ENCODE results near the gene PCSK5.

PCSK5 gene

GRCh38 chr9:76203373-76203772, 312.9 kb downstream of the PCSK5 start:
- DNase-seq = no peak

DNA sequence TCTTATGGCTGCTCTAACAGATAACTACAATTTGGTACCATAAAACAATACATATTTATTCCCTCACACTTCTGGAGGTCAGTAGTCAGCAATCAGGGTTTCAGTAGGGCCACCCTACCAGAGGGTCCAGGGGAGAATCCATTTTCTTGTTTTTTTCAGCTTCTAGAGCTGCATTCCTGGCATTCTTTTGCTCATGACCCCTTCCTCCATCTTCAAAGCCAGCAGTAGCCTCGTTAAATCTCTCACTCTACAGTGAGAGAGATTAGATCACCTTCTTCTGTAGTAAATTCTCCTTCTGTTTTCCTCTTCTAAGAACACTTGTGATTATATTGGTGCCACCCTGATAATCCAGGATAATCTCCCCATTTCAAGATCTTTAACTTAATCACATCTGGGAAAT, 316.3 kb downstream of the PCSK5 start:
- no peak for DNase-seq

GRCh38 chr9:76213751-76214150, 323.3 kb downstream of the PCSK5 start:
- DNase-seq = no peak

DNA sequence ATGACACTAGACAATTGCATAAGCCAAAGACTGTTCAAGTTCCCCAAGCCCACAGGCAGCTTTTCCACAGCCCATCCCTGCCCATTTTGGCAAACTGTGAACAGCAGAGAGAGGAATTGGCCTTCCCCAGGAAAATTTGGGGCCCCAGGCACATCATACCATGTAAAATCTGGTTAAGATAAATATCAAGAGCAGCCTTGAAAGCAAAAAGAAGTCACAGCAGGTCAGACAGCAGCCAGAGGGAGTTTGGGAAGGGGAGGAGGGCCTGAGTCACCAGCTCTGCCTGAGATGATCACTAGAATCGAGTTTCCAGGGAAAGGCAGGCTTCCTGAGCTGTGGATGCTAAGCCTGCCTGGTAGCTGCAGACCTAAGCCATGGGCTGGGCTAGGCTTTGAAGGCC, 324.6 kb downstream of the PCSK5 start:
- DNase-seq = no peak

GRCh38 chr9:76216161-76216649, 325.7 kb downstream of the PCSK5 start:
- no peak for DNase-seq

GRCh38 chr9:76218117-76218885, 327.8 kb downstream of the PCSK5 start:
- DNase-seq = no peak

- DNase-seq = no peak
Observed at GRCh38 chr9:76218886-76219445, 328.5 kb downstream of the PCSK5 start.

GRCh38 chr9:76219560-76220151, 329.2 kb downstream of the PCSK5 start:
- DNase-seq = no peak

GRCh38 chr9:76221423-76221822, 330.9 kb downstream of the PCSK5 start:
- DNase-seq = no peak

GRCh38 chr9:76223749-76224340, 333.4 kb downstream of the PCSK5 start:
- no peak for DNase-seq

GRCh38 chr9:76227156-76227555, 336.7 kb downstream of the PCSK5 start:
- no peak for DNase-seq

DNA sequence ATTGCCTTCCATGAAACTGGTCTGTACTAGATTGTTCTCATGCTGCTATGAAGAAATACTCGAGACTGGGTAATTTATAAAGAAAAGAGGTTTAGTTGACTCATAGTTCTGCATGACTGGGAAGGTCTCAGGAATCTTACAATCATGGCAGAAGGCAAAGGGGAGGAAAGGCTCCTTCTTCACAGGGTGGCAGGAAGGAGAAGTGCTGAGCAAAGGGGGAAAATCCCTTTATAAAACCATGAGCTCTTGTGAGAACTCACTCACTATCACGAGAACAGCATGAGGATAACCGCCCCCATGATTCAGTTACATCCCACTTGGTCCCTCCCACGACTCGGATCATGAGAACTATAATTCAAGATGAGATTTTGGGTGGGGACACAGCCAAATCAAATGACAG, 340.5 kb downstream of the PCSK5 start:
- no peak for DNase-seq

DNA sequence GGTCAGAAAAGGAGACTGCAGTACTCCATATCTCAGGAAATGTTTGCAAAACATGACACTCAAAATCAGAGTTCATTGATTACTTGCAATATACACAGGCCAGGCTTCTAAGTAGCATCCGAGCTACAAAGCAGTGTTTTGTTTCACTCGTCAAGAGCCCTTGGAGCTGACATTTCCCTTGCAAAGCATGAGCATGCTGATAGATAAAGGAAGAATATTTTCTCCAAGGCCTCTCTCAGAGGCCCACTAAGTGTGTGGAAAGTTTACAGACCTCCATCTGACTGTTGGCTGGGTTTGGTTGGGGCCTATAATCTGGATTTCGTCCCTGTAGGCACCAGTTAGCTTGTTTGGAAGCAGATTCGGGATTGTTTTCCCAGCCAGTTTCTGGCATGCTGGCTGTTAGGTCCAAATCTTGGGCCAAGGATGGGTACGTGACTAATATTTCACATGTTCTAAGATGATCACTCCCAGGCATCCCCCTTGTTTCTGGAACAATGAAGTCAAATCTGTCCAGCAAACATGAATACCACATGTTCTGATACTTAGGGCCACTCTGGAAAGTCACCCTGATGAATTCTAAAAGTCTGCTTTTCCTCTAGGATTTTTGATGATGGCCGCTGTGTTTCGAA, 342.5 kb downstream of the PCSK5 start:
- DNase-seq = no peak

- DNase-seq = no peak
Observed at GRCh38 chr9:76240578-76240977, 350.1 kb downstream of the PCSK5 start.

DNA sequence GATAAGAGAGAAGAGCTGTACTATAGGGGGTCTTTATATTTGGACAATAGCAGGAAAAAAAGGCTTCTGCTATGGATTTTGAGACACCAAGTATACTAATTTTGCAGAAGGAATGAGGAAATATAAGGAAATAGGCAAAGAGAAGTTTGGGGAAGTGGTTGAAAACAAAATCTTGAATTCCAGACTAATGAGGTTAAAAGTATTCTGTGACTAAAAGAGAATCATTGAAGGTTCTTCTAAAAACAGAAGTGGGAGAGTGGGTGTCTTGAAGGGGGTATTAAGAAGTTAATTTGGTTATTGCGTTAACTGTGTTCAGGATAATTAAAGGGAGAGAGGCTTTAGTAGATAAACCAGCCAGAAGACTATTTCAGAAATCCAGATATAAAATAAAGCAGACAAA, 355.0 kb downstream of the PCSK5 start:
- DNase-seq = no peak

GRCh38 chr9:76246680-76247079, 356.2 kb downstream of the PCSK5 start:
- no peak for DNase-seq

DNA sequence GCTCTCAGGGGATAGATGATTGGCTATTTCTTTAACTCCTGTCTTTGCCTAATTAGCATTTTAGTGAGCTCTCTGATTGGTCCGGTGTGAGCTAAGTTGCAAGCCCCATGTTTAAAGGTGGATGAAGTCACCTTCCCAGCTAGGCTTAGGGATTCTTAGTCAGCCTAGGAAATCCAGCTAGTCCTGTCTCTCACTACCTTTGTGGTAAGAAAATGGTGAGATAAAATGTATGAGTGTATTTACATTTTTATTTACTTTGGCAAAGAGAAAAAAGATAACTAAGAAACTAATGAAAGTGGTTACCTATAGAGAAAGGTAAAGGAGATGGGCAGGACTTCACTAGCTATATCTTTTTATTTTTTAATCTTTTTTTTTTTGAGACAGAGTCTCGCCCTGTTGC, 357.0 kb downstream of the PCSK5 start:
- DNase-seq = no peak

DNA sequence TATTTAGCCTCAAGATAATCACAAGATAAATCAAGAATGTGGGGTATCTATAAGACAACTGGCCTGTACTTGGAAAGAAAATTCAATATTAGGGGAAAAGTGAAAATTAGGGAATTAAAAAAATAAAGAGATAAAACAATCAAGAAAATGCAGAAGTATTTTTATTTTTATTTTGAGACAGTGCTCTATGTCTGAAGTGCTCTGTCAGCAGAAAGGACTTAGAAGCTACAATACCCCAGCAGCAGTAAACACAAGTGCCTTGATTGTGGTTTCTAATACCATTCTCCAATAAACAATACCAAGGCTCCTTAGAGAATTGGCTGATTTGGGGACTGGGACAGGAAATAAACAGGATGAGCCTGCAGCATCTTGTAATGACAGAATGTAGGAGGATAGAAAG, 358.8 kb downstream of the PCSK5 start:
- no peak for DNase-seq

DNA sequence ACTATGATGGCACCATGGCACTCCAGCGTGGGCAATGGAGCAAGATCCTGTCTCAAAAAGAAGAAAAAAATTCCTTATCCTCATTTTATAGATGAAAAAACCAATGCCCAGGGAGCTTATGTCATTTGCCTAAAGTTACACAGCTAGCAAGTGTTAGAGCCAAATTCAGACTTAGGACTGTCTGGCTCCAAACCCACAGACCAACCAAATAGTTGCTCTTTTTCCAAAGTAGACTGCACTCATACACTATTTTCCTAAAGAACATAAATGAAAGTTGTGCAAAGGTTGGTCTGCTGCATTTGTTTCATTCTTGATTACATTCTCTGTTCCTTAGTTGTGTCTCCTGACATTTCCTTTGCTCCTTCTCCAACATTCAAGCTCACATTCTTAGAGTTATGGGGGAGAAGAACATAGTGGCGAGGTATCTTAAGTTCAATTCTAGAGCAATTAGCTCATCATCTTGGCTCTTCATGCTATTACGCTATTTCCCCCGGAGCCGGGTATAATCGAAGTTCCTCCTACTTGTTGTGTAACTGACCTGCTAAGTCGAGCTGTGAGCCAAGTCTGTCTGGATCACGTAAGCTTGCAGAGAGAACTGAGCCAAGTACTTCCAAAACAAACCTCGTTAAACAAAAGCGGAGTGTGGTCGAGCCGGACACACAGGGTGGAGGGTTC, 365.4 kb downstream of the PCSK5 start:
- DNase-seq = no peak

GRCh38 chr9:76257311-76257710, 366.8 kb downstream of the PCSK5 start:
- no peak for DNase-seq

- no peak for DNase-seq
Observed at GRCh38 chr9:76266649-76267283, 376.3 kb downstream of the PCSK5 start.

GRCh38 chr9:76267284-76267652, 376.8 kb downstream of the PCSK5 start:
- no peak for DNase-seq

Measured in GOT3 (cell line).